Measurements from ENCODE around the gene CCDC174. TPM values are rescaled to one million over a fixed set of nuclear protein-coding genes. Genes with fewer than 3 reads are reported as not detected.
A peak's percentile ranks its signal among the peaks of the same experiment; 100 is the strongest.
"Not testable (repeated sequence)": the region's sequence is repeated elsewhere in the genome, so short reads cannot be mapped to it uniquely, and the experiment has no call there.

The CCDC174 gene
- 10 to 100 TPM; 17.5 to 18.5 TPM for total RNA-seq

DNA sequence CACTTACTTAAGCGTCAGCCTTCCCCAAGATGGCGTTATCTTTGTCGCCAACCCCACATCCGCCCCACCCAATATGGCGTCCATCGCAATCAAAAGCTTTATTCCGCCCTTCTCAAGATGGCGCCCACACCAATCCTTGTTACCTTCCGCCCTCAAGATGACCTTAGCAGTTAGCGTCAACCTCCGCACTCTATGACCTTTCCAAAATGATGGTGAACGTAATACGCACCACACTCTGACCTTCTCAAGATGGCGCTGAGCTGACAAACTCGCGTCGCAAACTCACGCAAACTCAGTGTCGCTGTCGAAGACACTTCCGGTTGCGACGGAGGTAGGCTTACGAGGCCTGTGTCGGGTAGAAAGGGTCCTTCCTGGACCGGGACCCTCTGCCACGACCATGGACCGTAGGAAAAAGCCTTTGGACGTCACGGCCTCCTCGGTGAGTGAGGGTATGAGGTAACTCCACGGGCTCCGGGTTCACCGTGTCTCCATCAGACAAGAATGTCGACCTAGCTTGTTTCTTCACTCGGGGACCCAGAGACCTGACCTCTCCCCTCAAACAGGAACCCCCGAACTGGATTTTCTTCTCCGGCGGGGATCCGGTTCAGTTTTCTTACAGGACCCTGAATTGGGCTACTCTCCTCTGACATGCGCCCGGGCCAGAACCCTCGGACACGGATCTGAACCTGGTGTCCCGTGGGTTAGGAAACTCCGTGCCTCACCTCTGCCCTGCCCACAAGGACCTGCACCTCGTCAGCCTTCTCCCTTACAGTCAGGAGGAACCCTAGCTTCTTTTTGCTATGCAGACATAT, at the start of gene CCDC174:
Gene CCDC174 (plus strand): TSS at position 323 of the 812 bp plus-strand sequence. CDS start 75 bp downstream, at position 398.
- DNase-seq (peak; percentile 97), ATAC-seq (peak; percentile 97)
- Mint-ChIP-seq H3K4me3 (peak within 1 kb of the TSS; percentile 98), H3K36me3 (ENCODE audit: low read depth) (peaks cover 21% of the 10 kb centered on the region), H3K9me3 (ENCODE audit: insufficient read depth) (no peaks in the 10 kb centered on the region), H3K27ac (peak within 1 kb of the TSS; percentile 97), H3K4me1 (ENCODE audit: low read depth) (peaks cover 35% of the 10 kb centered on the region), H3K27me3 (ENCODE audit: low read depth) (no peaks in the 10 kb centered on the region)
- POLR2A ChIA-PET, result interaction anchor here (0.6 to 3.2 kb wide), 31 partner anchors 10 to 752 kb away, joined by 3 to 16 read pairs (median 4); partner anchors contain the start of genes LSM3, MRPS25, NR2C2 and RBSN
- CTCF ChIA-PET, result interaction anchor here (0.8 to 2.2 kb wide), 10 partner anchors 8 to 303 kb away, joined by 3 to 9 read pairs (median 3); no protein-coding TSS in a partner anchor

DNA sequence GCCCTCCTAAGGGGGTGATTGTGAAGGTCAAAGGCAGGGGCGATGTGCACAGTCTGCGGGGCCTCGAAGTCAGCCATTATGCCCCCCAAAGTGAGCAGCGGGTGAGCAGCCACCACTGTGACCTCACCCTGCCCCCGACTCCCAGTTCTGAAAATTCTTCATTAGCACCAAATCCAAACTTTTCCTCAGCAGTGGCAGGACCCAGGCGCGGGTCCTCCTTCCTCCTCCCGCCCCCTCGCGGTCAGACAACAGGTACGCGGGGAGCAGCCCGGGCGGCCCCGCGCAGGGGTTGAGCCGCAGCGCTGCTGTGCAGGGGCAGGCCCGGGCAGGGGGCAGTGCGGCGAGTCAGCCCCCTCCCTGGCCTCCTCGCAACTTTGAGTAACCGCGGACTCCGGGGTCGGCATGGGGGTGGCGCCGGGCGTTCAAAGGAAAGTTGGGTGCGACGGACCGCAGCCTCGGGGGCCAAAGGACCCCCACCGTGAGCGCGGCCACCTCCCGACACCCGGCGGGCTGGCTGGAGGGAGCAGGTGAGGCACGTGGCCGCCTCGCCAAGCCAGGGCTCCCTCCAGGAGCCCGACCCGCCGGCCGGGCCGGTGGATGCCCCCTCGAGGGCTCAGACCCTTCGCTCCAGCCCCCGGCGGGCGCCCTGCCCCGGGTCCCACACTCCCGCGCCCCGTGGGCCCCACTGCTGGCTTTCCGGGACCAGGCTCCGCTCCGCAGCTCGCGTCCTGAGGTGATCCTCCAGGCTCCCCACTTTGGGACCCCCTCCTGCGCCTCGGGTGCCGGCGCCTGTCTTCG, 49.4 kb upstream of the CCDC174 start:
- ATAC-seq (no peak), DNase-seq (no peak)
- H3K27ac Mint-ChIP-seq, result no peak overlapping the region
- ChIA-PET CTCF (no interaction called here), POLR2A (no interaction called here)
- peaks cover 58% of the 10 kb centered on the region for H3K27me3 Mint-ChIP-seq (ENCODE audit: low read depth)
- no peaks in the 10 kb centered on the region for H3K36me3 Mint-ChIP-seq (ENCODE audit: low read depth)
- no peak overlapping the region for H3K4me3 Mint-ChIP-seq
- H3K9me3 Mint-ChIP-seq (ENCODE audit: insufficient read depth), result no peaks in the 10 kb centered on the region
- H3K4me1 Mint-ChIP-seq (ENCODE audit: low read depth), result peaks cover 6% of the 10 kb centered on the region

DNA sequence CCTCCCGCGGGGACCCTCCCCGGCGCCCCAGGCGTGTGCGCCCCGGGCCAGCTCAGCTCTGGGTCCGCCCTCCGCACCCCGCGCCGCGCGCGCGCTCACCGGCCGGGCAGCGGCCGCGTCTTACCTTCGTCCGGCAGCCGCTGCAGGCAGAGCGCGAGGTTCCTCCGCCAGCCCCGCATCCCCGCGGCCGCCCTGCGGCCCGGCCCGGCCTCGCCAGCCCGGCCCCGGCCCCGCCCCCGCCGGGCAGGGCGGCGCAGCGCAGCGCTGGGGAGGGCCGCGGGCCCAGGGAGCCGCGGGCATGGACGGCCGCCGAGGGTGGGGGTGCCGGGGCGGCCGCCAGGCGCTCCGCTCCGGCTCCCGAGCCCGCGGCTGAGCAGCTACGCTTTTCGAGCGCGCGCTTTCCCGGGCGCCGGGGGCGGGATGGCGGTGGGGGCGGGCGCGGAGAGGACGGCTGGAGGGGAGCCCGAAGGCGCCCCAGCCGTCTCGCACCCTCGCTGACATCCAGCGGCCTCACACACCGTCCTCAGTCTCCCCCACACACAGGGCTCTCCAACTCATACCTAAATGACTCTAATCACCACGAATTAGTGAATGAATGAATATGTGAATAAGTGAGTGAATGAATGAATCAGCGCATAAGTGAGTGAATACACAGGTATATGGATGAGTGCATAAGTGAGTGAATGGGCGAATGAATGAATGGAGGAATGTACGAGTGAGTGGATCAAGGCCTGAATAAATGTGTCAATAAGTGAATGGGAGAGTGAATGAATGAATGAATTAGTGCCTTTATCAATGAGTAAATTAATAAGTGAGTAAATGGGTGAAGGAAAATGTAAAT, 48.5 kb upstream of the CCDC174 start:
- Mint-ChIP-seq H3K9me3 (ENCODE audit: insufficient read depth) (no peaks in the 10 kb centered on the region), H3K4me3 (no peak overlapping the region), H3K27ac (no peak overlapping the region), H3K4me1 (ENCODE audit: low read depth) (peaks cover 5% of the 10 kb centered on the region), H3K27me3 (ENCODE audit: low read depth) (peaks cover 58% of the 10 kb centered on the region), H3K36me3 (ENCODE audit: low read depth) (no peaks in the 10 kb centered on the region)
- ChIA-PET CTCF (no interaction called here), POLR2A (no interaction called here)
- DNase-seq (no peak), ATAC-seq (no peak)

DNA sequence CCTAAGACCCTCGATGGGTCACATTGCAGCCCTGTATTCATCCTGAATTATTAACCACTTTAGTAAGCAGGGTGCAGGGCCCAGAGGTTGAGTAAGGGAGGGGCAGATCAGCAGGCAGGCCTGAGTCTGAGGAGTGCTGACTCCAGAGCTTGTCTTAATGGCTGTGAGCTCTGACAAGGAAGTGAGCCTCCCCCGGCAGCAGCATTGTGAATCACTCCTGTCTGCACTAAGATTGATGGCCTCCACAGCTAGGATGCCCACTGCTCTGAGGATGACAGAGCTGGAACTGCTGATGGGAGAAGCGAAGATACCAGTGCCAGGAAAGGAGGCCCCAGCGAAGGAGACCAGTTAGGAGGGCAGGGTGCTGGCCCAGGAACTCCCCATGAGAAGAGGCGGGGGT, 46.5 kb upstream of the CCDC174 start:
- ATAC-seq (no peak), DNase-seq (no peak)
- H3K4me3 Mint-ChIP-seq, result no peak overlapping the region
- no peak overlapping the region for H3K27ac Mint-ChIP-seq
- no peaks in the 10 kb centered on the region for H3K36me3 Mint-ChIP-seq (ENCODE audit: low read depth)
- H3K9me3 Mint-ChIP-seq (ENCODE audit: insufficient read depth), result no peaks in the 10 kb centered on the region
- POLR2A ChIA-PET, result no interaction called here
- H3K27me3 Mint-ChIP-seq (ENCODE audit: low read depth), result peaks cover 53% of the 10 kb centered on the region
- no peaks in the 10 kb centered on the region for H3K4me1 Mint-ChIP-seq (ENCODE audit: low read depth)
- CTCF ChIA-PET, result no interaction called here

DNA sequence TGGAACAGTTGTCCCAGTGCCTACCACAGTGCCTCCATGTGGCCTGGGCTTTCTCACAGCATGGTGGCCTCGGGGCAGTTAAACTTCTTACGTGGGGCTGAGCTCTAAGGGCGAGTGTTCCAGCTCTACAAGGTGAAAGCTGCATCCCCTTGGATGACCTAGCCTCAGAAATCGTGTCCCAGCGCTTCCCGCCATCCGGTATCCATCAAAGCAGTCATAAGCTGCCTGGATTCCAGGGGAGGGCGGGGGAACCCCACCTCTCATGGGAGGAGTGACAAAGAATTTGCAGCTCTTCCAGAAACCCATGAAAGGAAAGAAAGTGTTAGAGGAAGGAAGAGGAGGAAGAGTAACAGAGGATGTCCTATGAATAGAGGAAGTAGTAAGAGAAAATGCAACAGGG, 45.8 kb upstream of the CCDC174 start:
- CTCF ChIA-PET, result interaction anchor here (1.5 kb wide), 1 partner anchor 10 kb away, joined by 4 read pairs; no protein-coding TSS in a partner anchor
- Mint-ChIP-seq H3K4me3 (no peak overlapping the region), H3K27me3 (ENCODE audit: low read depth) (peaks cover 51% of the 10 kb centered on the region), H3K36me3 (ENCODE audit: low read depth) (no peaks in the 10 kb centered on the region), H3K4me1 (ENCODE audit: low read depth) (no peaks in the 10 kb centered on the region), H3K27ac (no peak overlapping the region), H3K9me3 (ENCODE audit: insufficient read depth) (no peaks in the 10 kb centered on the region)
- ATAC-seq (no peak), DNase-seq (no peak)
- POLR2A ChIA-PET, result no interaction called here

DNA sequence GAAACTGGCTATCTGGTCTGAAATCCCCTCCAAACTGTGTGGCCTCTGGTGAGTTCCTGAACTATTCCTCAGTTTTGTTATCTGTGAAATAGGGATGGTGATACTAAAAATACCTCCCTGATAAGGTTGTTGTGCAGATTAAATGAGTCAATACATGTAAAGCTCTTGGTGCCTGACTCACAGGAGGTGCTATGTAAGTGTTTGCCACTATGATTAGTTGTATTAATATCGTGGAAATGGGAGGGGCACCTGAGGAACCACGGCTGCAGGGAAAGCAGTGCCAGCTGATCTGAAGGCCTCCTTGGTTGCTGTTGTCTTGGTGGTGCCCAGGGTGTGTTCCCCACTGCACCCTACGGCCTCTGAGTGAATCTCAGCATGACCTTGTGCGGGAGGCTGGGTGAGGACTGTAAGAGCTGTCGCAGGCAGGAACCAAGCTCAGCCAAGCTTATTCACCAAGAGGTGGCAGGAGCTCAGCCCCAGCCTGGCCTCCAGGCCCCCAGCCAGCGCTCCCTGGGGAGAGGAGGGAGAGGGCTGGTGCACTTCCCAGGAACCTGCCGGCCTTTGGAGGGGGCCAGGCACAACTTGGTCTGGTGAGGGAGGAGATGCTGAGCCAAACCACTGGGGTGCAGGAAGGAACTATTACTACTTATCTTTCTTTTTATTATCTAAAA, 44.8 kb upstream of the CCDC174 start:
- no peak overlapping the region for H3K27ac Mint-ChIP-seq
- peaks cover 42% of the 10 kb centered on the region for H3K27me3 Mint-ChIP-seq (ENCODE audit: low read depth)
- ChIA-PET CTCF (interaction anchor here (1.4 to 1.5 kb wide), 2 partner anchors 9 to 57 kb away, joined by 3 to 4 read pairs; no protein-coding TSS in a partner anchor), POLR2A (interaction anchor here (0.6 kb wide), 1 partner anchor 1350 kb away, joined by 3 read pairs; no protein-coding TSS in a partner anchor)
- no peaks in the 10 kb centered on the region for H3K4me1 Mint-ChIP-seq (ENCODE audit: low read depth)
- ATAC-seq (no peak), DNase-seq (no peak)
- no peak overlapping the region for H3K4me3 Mint-ChIP-seq
- no peaks in the 10 kb centered on the region for H3K9me3 Mint-ChIP-seq (ENCODE audit: insufficient read depth)
- no peaks in the 10 kb centered on the region for H3K36me3 Mint-ChIP-seq (ENCODE audit: low read depth)

DNA sequence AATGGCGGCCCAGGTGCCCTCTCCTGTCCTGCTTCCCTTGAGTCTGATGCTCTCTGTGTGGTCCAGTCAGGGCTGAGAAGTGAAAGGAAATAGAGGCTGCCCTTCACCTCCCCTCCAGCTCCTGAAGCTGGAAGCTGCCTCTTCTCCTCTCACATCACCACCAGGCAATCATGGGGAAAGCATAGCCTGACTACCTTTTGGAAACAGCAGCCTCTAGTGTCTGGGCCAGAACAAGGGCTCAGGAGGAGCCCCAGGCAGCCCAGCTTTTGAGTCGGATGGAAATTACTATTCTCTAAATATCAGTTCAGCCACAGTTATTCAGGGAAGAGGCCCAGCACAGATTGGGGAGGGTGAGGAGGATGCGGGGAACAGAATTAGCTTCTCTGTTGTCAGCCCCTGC, 43.3 kb upstream of the CCDC174 start:
- H3K4me1 Mint-ChIP-seq (ENCODE audit: low read depth), result no peaks in the 10 kb centered on the region
- no peak overlapping the region for H3K4me3 Mint-ChIP-seq
- H3K9me3 Mint-ChIP-seq (ENCODE audit: insufficient read depth), result no peaks in the 10 kb centered on the region
- H3K27me3 Mint-ChIP-seq (ENCODE audit: low read depth), result peaks cover 42% of the 10 kb centered on the region
- CTCF ChIA-PET, result interaction anchor here (1.4 kb wide), 1 partner anchor 59 kb away, joined by 3 read pairs; no protein-coding TSS in a partner anchor
- POLR2A ChIA-PET, result interaction anchor here (0.6 kb wide), 1 partner anchor 12 kb away, joined by 3 read pairs; no protein-coding TSS in a partner anchor
- no peak for ATAC-seq
- H3K27ac Mint-ChIP-seq, result no peak overlapping the region
- DNase-seq, result no peak
- no peaks in the 10 kb centered on the region for H3K36me3 Mint-ChIP-seq (ENCODE audit: low read depth)

DNA sequence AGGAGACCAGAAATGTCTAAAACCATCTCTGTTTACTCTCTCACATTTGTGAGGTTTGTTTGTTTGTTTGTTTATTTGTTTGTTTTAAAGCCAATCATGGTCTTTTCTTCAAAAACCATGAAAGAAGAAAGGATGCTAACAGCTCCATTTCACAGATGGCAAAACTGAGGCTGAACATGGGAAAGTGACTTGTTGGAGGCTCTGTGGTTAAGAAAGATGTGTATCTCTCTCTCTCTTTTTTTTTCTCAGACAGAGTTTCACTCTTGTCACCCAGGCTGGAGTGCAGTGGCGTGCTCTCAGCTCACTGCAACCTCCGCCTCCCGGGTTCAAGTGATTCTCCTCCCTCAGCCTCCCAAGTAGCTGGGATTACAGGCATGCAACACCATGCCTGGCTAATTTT, 42.5 kb upstream of the CCDC174 start:
- CTCF ChIA-PET; H3K9me3 Mint-ChIP-seq (ENCODE audit: insufficient read depth); POLR2A ChIA-PET; ATAC-seq; H3K36me3 Mint-ChIP-seq (ENCODE audit: low read depth); DNase-seq; H3K4me3 Mint-ChIP-seq; H3K27ac Mint-ChIP-seq; H3K4me1 Mint-ChIP-seq (ENCODE audit: low read depth): not testable (repeated sequence)
- peaks cover 39% of the 10 kb centered on the region for H3K27me3 Mint-ChIP-seq (ENCODE audit: low read depth)

DNA sequence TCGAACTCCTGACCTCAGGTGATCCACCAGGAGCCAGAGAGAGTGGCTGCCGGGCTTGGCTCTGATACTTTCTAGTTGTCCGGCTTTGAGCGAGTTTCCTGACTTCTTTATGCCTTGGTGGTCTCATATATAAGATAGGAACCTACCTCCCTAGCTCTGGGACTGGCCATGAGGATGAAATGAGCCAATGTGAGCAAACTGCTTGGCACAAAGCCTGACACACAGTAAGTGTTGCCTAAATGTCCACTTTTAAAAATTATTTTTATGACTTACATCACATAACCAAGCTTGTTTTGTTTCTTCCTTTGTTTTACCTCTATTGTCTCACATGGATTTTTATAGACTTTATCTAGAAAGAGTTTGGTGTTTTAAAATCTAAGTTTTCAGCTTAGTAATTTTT, 42.1 kb upstream of the CCDC174 start:
- no peaks in the 10 kb centered on the region for H3K4me1 Mint-ChIP-seq (ENCODE audit: low read depth)
- CTCF ChIA-PET, result no interaction called here
- H3K27me3 Mint-ChIP-seq (ENCODE audit: low read depth), result peaks cover 39% of the 10 kb centered on the region
- DNase-seq, result no peak
- no peak overlapping the region for H3K4me3 Mint-ChIP-seq
- POLR2A ChIA-PET, result no interaction called here
- H3K9me3 Mint-ChIP-seq (ENCODE audit: insufficient read depth), result no peaks in the 10 kb centered on the region
- no peak overlapping the region for H3K27ac Mint-ChIP-seq
- H3K36me3 Mint-ChIP-seq (ENCODE audit: low read depth), result no peaks in the 10 kb centered on the region
- no peak for ATAC-seq

DNA sequence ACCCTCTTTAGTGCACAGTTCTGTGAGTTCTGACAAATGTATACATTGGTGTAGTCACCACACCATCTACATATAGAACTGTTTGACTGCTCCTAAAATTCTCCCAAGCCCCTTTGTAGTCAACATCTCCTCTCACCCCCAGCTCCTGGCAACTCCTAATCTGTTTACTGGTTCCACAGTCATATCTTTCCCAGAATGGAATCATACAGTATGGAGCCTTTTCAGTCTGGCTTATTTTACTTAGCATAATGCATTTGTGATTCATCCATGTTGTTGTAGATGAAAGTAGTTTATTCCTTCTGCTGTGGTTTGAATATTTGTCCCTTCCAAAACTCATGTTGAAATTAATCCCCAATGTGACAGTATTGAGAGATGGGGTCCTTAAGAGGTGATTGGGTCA, 41.6 kb upstream of the CCDC174 start:
- H3K4me3 Mint-ChIP-seq, result no peak overlapping the region
- POLR2A ChIA-PET, result no interaction called here
- no peaks in the 10 kb centered on the region for H3K9me3 Mint-ChIP-seq (ENCODE audit: insufficient read depth)
- DNase-seq (no peak), ATAC-seq (no peak)
- CTCF ChIA-PET, result no interaction called here
- no peaks in the 10 kb centered on the region for H3K36me3 Mint-ChIP-seq (ENCODE audit: low read depth)
- H3K4me1 Mint-ChIP-seq (ENCODE audit: low read depth), result no peaks in the 10 kb centered on the region
- no peak overlapping the region for H3K27ac Mint-ChIP-seq
- H3K27me3 Mint-ChIP-seq (ENCODE audit: low read depth), result peaks cover 37% of the 10 kb centered on the region

DNA sequence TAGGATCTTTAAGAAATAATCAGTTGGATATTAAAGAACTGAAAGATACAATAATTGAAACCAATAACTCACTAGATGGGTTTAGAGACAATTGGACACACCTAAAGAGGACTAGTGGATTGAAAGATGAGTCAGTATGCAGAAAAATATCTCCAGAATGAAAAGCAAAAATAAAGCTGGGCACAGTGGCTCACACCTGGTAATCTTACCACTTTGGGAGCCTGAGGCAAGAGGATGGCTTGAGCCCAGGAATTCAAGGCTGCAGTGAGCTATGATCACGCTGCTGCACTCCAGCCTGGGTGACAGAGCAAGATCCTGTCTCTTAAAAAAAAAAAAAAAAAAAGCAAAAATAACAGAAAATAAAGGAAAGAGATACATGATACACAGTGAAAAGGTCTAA, 37.4 kb upstream of the CCDC174 start:
- Mint-ChIP-seq H3K4me1 (ENCODE audit: low read depth) (no peaks in the 10 kb centered on the region), H3K9me3 (ENCODE audit: insufficient read depth) (no peaks in the 10 kb centered on the region), H3K36me3 (ENCODE audit: low read depth) (no peaks in the 10 kb centered on the region), H3K4me3 (no peak overlapping the region), H3K27me3 (ENCODE audit: low read depth) (peaks cover 31% of the 10 kb centered on the region), H3K27ac (no peak overlapping the region)
- no peak for ATAC-seq
- DNase-seq, result no peak
- POLR2A ChIA-PET, result no interaction called here
- CTCF ChIA-PET, result no interaction called here

Data from activated CD8-positive, alpha-beta T cell treated with anti-CD3 and anti-CD28 coated beads, Interleukin-2, amount 10 ng/mL, durations not matched to agents 7 days and 5 days (primary cell).